WI38 (cell line): ENCODE measurements around the gene AXDND1.
"Not testable (repeated sequence)": the region's sequence is repeated elsewhere in the genome, so short reads cannot be mapped to it uniquely, and the experiment has no call there.

Experiments
- H3K4me3 ChIP-seq: 2 replicates; pipeline ENCODE4 v1.5.1; 2011; ENCODE audit warnings: low read depth, mild to moderate bottlenecking, control low read depth, low read length
- CTCF ChIP-seq: IDR thresholded peaks from 2 replicates; pipeline ENCODE4 v1.5.1; 2012; ENCODE audit warnings: low read depth, mild to moderate bottlenecking, control low read depth, low read length

Gene AXDND1

GRCh38 chr1:179424610-179425009, 58.8 kb downstream of the AXDND1 start:
- no peak for TF ChIP-seq CTCF
- no peak overlapping the region for H3K4me3 ChIP-seq

- no peak overlapping the region for H3K4me3 ChIP-seq
- no peak for TF ChIP-seq CTCF
Measured at GRCh38 chr1:179425186-179425585, 59.4 kb downstream of the AXDND1 start.

GRCh38 chr1:179437171-179437570, 71.4 kb downstream of the AXDND1 start:
- TF ChIP-seq CTCF: no peak
- no peak overlapping the region for H3K4me3 ChIP-seq

- H3K4me3 ChIP-seq: not testable (repeated sequence)
Measured at GRCh38 chr1:179439646-179440045, 73.9 kb downstream of the AXDND1 start.

- not testable (repeated sequence) for H3K4me3 ChIP-seq
Measured at GRCh38 chr1:179440301-179440700, 74.5 kb downstream of the AXDND1 start.

GRCh38 chr1:179440971-179441370, 75.2 kb downstream of the AXDND1 start:
- no peak for TF ChIP-seq CTCF
- H3K4me3 ChIP-seq: no peak overlapping the region

GRCh38 chr1:179441501-179441900, 75.7 kb downstream of the AXDND1 start:
- no peak for TF ChIP-seq CTCF

GRCh38 chr1:179442846-179443245, 77.1 kb downstream of the AXDND1 start:
- H3K4me3 ChIP-seq: not testable (repeated sequence)

More at GRCh38 chr1:179441501-179441900, 75.7 kb downstream of the AXDND1 start:
- no peak overlapping the region for H3K4me3 ChIP-seq

GRCh38 chr1:179445593-179445992, 79.8 kb downstream of the AXDND1 start:
- no peak overlapping the region for H3K4me3 ChIP-seq
- no peak for TF ChIP-seq CTCF
